H1 (cell line): Measurements from ENCODE around the gene MAP2K7. TPM values are rescaled to one million over a fixed set of nuclear protein-coding genes. Genes with fewer than 3 reads are reported as not detected.

ENCODE experiments used
- CTBP2 ChIP-seq: IDR thresholded peaks from 2 replicates; pipeline ENCODE4 v1.7.0; 2011; ENCODE audit warnings: borderline replicate concordance, mild to moderate bottlenecking, moderate library complexity, mixed read lengths, low read length; ENCODE audit not compliant: insufficient read depth, insufficient read length
- EZH2 ChIP-seq: fragments of 200-600 bp; sonication (generic); IDR thresholded peaks from 2 replicates; pipeline ENCODE4 v1.7.1; 2012; ENCODE audit warnings: low read depth, mild to moderate bottlenecking, moderate library complexity, low read length, inconsistent platforms; ENCODE audit not compliant: severe bottlenecking
- RAD21 ChIP-seq, 2 experiments: IDR thresholded peaks in 1 of 2; conservative IDR thresholded peaks in 1 of 2; 2 replicates each; pipeline ENCODE4 v1.6.1; 2011; ENCODE audit warnings: low read depth in 2 of 2, low read length in 2 of 2, improper control_type of control experiment in 1 of 2, inconsistent platforms in 1 of 2, mild to moderate bottlenecking in 1 of 2, moderate library complexity in 1 of 2
- RNF2 ChIP-seq: fragments of 200-900, 300-1000 bp; sonication (generic); IDR thresholded peaks from 2 replicates; pipeline ENCODE4 v1.7.1; 2016; ENCODE audit warnings: borderline replicate concordance, low read depth, mild to moderate bottlenecking, antibody characterized with exemption, low read length; ENCODE audit not compliant: poor library complexity, severe bottlenecking; ENCODE audit errors: missing control alignments
- polyA plus RNA-seq, 7 experiments: library from polyadenylated mRNA; depleted of rRNA in 3 of 7; stranded (reverse) in 5 of 7; unstranded in 2 of 7; fragments of >200 nt in 5 of 7; fragments of 200-250 nt in 2 of 7; gene quantifications; 1 replicate in 5 of 7; 2 replicates in 1 of 7; 4 replicates in 1 of 7; pipeline versions ENCODE4 v1.2.1 to v1.2.3, GENCODE V29; 2011 to 2013; ENCODE audit warnings: missing spikeins in 2 of 7, mixed read lengths in 2 of 7
- total RNA-seq: library from RNA; stranded (reverse); fragmentation: NEBNext Ultra II Directional; extraction: Animal tissue kit (Norgen Biotek cat#: 25700); gene quantifications from 2 replicates; pipeline ENCODE4 v1.2.1, GENCODE V29; 2021

MAP2K7 gene
- total and polyA plus RNA-seq, 2 of the 8 experiments (the other 6 are each of a cell fraction or from before 2014, with no cell fraction given) = 8.9 to 38.3 TPM

DNA sequence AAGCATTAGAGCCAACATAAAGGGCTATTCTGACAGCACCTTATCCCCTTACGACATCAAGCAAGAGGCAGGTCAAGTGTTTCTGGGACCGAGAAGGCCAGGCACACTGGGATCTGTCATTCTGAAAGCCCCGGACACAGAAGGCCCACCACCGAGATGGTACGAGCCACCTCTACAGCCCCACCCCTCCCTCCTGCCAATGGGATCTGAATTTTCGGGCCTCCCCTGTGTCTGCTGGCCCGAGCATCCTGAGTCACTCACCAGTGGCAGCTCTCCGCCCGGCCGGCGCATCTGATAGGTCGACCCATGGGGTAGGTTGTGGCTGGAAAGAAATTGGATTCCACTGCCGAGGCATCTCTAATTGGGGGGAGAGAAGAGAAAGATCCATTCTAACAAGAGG is 37.2 kb downstream of the MAP2K7 start (continued):
- no peak for TF ChIP-seq RNF2
- TF ChIP-seq RAD21 (IDR thresholded peaks at IDR 0.05 in 1 of 2, conservative IDR thresholded peaks at IDR 0.05 in 1 of 2; ENCODE audit: low read depth in 2 of 2, low read length in 2 of 2) = no peak
- TF ChIP-seq CTBP2 = no peak
- no peak for TF ChIP-seq EZH2
